H1 (cell line): Measurements from ENCODE around the gene SLC12A7. TPM values are rescaled to one million over a fixed set of nuclear protein-coding genes. Genes with fewer than 3 reads are reported as not detected.

Experiments
- ATF2 ChIP-seq: IDR thresholded peaks from 2 replicates; pipeline ENCODE4 v1.6.1; 2012; ENCODE audit warnings: low read length, inconsistent platforms
- BRCA1 ChIP-seq: IDR thresholded peaks from 2 replicates; pipeline ENCODE4 v1.6.1; 2012; ENCODE audit warnings: low read depth, low read length, improper control_type of control experiment
- CHD2 ChIP-seq: IDR thresholded peaks from 2 replicates; pipeline ENCODE4 v1.6.1; 2012; ENCODE audit warnings: low read length, improper control_type of control experiment
- EGR1 ChIP-seq: IDR thresholded peaks from 2 replicates; pipeline ENCODE4 v1.6.1; 2011; ENCODE audit warnings: low read depth, low read length, borderline replicate concordance
- JUND ChIP-seq: IDR thresholded peaks from 2 replicates; pipeline ENCODE4 v1.6.1; 2011; ENCODE audit warnings: mild to moderate bottlenecking, improper control_type of control experiment, low read length
- KDM1A ChIP-seq: fragments of 200-600, 300-600 bp; sonication (generic); IDR thresholded peaks from 2 replicates; pipeline ENCODE4 v1.7.1; 2016; ENCODE audit warnings: mild to moderate bottlenecking, low read length, borderline replicate concordance
- KDM4A ChIP-seq: IDR thresholded peaks from one replicate; pipeline ENCODE4 v1.7.1; 2012; ENCODE audit warnings: low read depth, mild to moderate bottlenecking, moderate library complexity, low read length, inconsistent platforms; ENCODE audit not compliant: severe bottlenecking
- TEAD4 ChIP-seq: IDR thresholded peaks from 2 replicates; pipeline ENCODE4 v1.6.1; 2012; ENCODE audit warnings: low read depth, low read length, inconsistent platforms, mixed read lengths
- polyA plus RNA-seq, 7 experiments: library from polyadenylated mRNA; depleted of rRNA in 3 of 7; stranded (reverse) in 5 of 7; unstranded in 2 of 7; fragments of >200 nt in 5 of 7; fragments of 200-250 nt in 2 of 7; gene quantifications; 1 replicate in 5 of 7; 2 replicates in 1 of 7; 4 replicates in 1 of 7; pipeline versions ENCODE4 v1.2.1 to v1.2.3, GENCODE V29; 2011 to 2013; ENCODE audit warnings: missing spikeins in 2 of 7, mixed read lengths in 2 of 7
- total RNA-seq: library from RNA; stranded (reverse); fragmentation: NEBNext Ultra II Directional; extraction: Animal tissue kit (Norgen Biotek cat#: 25700); gene quantifications from 2 replicates; pipeline ENCODE4 v1.2.1, GENCODE V29; 2021

The SLC12A7 gene
- total and polyA plus RNA-seq, 2 of the 8 experiments (the other 6 are each of a cell fraction or from before 2014, with no cell fraction given): 23.5 to 39.7 TPM

GRCh38 chr5:1112596-1113331 lies 901 bp upstream of the SLC12A7 start (continued):
- no peak for TF ChIP-seq KDM4A
- TF ChIP-seq CHD2: no peak
- no peak for TF ChIP-seq JUND
- TF ChIP-seq BRCA1: no peak
- TF ChIP-seq KDM1A: no peak
- no peak for TF ChIP-seq TEAD4
- no peak for TF ChIP-seq EGR1
- TF ChIP-seq ATF2: no peak
- TF ChIP-seq, all 59 proteins: peak for 0
